AG04450 (cell line): ENCODE results near the gene COBL. TPM values are rescaled to one million over a fixed set of nuclear protein-coding genes. Genes with fewer than 3 reads are reported as not detected.

Source experiments
- CTCF ChIA-PET: fragments of 300-600, 350-600 bp; formaldehyde crosslinking; extraction: SDS; loops from one replicate; lab custom pipeline; 2022; ENCODE audit warnings: antibody characterized with exemption, inconsistent platforms; lab: Charles Lee
- POLR2A ChIA-PET: fragments of 350-600 bp; formaldehyde crosslinking; extraction: SDS; loops from one replicate; lab custom pipeline; 2021; ENCODE audit warnings: antibody characterized with exemption, inconsistent platforms; lab: Yijun Ruan, JAX
- DNase-seq: peaks from one replicate; pipeline ENCODE4 v3.0.0-alpha.2; 2011; ENCODE audit warnings: low read depth, low spot score
- H3K27ac ChIP-seq: one replicate; pipeline ENCODE4 v1.5.1; 2012; ENCODE audit warnings: low read depth, low read length, control low read depth
- H3K27me3 ChIP-seq: one replicate; pipeline ENCODE4 v1.6.0; 2012; ENCODE audit warnings: low read length; ENCODE audit not compliant: control insufficient read depth, insufficient read depth
- H3K4me3 ChIP-seq: 2 replicates; pipeline ENCODE4 v1.5.1; 2011; ENCODE audit warnings: mild to moderate bottlenecking, low read depth, low read length, control low read depth
- H3K9me3 ChIP-seq: 2 replicates; pipeline ENCODE4 v1.5.1; 2012; ENCODE audit warnings: low read length; ENCODE audit not compliant: control insufficient read depth, insufficient read depth
- polyA plus RNA-seq: library from polyadenylated mRNA; depleted of rRNA; stranded (reverse); fragments of >200 nt; gene quantifications from 2 replicates; pipeline ENCODE4 v1.2.3, GENCODE V29; 2011
- TF ChIP-seq, protein P1 (sequence below): IDR thresholded peaks from 2 replicates; pipeline ENCODE4 v1.5.1; 2011; ENCODE audit warnings: low read depth, low read length, control low read depth, inconsistent platforms

The COBL gene
- polyA plus RNA-seq, 1 experiment, result 0.06 TPM

DNA sequence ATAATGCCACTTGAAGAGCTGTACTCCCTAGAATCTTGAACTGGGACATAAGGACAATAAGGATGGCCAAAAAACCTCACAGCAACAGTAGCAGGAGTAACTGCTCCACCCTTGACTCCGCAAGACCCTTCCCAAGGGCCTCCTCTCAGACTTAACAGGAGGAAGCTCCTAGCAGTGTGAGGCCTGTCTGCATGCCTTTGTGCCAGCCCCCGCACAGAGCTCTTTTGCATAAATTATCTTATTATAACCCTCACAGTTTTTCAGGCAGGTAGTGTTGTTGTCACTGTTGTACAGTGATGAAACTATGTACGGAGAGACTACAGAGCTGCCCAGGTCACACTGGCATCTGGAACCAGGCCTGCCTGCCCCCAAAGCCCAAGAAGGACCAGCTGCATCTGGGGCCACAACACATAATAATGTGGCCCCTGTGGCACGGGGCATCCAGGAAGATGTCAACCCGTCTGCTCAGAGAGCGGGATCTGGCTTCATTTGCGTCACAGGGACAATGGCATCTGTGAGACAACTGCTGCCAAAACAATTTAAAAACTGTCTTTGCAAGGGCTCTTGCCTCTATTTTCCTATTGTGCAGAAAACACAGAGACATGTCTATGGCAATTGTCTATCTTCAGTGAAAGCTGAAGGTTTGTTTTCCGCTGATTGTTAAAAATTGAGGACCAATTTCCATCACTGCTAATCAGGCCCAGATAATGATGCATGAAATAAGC, 284.7 kb downstream of the COBL start:
- TF ChIP-seq, protein P1, sequence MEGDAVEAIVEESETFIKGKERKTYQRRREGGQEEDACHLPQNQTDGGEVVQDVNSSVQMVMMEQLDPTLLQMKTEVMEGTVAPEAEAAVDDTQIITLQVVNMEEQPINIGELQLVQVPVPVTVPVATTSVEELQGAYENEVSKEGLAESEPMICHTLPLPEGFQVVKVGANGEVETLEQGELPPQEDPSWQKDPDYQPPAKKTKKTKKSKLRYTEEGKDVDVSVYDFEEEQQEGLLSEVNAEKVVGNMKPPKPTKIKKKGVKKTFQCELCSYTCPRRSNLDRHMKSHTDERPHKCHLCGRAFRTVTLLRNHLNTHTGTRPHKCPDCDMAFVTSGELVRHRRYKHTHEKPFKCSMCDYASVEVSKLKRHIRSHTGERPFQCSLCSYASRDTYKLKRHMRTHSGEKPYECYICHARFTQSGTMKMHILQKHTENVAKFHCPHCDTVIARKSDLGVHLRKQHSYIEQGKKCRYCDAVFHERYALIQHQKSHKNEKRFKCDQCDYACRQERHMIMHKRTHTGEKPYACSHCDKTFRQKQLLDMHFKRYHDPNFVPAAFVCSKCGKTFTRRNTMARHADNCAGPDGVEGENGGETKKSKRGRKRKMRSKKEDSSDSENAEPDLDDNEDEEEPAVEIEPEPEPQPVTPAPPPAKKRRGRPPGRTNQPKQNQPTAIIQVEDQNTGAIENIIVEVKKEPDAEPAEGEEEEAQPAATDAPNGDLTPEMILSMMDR, result no peak
- H3K9me3 ChIP-seq, result peaks cover 5% of the 10 kb centered on the region; the same call in 1 of the 2 replicates
- ChIA-PET POLR2A (no interaction called here), CTCF (no interaction called here)
- H3K27ac ChIP-seq, result no peak overlapping the region
- no peaks in the 10 kb centered on the region for H3K27me3 ChIP-seq
- no peak for DNase-seq
- no peak overlapping the region for H3K4me3 ChIP-seq

DNA sequence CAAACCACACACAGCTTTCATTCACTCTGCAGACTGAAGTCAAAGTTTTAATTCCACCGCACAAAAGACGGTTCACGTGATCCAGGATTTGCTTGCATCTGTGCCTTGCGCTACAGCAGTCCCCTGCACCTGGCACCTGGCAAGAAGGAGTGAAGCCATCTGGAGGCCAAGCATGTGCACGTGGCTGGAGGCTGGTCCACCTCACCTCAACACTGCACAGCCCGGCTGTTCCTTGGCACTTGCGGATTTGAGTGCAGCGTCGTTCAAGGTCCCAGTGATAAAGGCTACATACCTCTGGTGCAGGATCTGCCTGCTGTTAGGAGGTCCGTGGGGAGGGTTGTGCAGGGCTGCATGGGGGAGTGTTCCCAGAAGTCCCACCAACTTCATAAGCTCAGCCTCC, 285.4 kb downstream of the COBL start:
- no peak overlapping the region for H3K27ac ChIP-seq
- no peak overlapping the region for H3K4me3 ChIP-seq
- DNase-seq, result no peak
- TF ChIP-seq, protein P1, result no peak
- ChIA-PET CTCF (no interaction called here), POLR2A (no interaction called here)
- peaks cover 5% of the 10 kb centered on the region; the same call in 1 of the 2 replicates for H3K9me3 ChIP-seq
- no peaks in the 10 kb centered on the region for H3K27me3 ChIP-seq

DNA sequence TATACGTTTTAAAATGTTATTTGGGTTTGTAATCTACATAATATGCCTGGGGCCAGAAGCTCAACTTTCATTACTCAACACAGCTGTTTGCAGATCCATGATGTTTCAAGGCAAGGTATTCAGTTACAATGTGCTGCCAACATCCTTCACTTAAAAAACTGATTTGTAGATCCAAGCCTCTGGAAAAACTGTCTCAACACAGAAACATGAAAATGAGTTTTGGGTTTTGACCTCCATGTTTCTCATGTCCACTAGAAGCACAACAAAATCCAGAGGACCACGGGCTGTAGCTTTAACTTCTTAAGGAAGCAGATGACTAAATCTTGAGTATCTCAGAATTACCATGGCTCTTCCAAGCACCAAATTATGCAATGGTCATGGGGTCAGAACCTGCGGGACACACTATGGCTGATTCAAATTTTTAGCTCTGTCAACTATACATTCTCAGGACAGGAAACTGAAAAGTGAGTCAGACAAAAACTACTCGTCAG, 286.9 kb downstream of the COBL start:
- peak; percentile 74 for DNase-seq
- ChIA-PET CTCF (interaction anchor here (1.1 kb wide), 2 partner anchors 10 to 133 kb away, joined by 3 read pairs; no protein-coding TSS in a partner anchor), POLR2A (interaction anchor here (0.8 to 1.8 kb wide), 5 partner anchors 9 to 495 kb away, joined by 3 to 12 read pairs (median 4); no protein-coding TSS in a partner anchor)
- Histone ChIP-seq H3K27me3 (peaks cover 5% of the 10 kb centered on the region), H3K27ac (peak overlapping the region; percentile 35), H3K4me3 (no peak overlapping the region), H3K9me3 (peaks cover 5% of the 10 kb centered on the region; the same call in 1 of the 2 replicates)
- TF ChIP-seq, protein P1, result no peak

DNA sequence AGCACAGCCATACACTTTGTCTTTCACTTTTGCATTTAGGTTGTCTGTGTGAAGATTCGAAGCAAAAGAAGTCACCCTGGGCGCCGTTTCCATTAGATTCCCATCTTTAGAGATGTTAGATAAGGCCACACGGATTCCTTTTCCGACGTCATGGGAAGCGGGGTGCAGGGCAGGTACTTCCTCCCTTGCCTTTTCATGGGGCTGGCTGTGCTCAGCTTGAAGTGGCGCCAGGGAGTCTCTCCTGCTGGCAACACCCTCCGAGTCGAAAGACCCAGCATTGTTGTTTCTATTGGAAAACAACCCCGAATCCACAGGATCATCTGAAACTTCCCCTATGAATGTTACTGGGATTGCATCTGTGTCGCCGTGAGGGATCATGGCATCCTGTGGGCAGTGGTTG, 287.5 kb downstream of the COBL start:
- DNase-seq, result no peak
- no peak overlapping the region for H3K4me3 ChIP-seq
- ChIA-PET POLR2A (interaction anchor here (0.8 to 1.8 kb wide), 5 partner anchors 9 to 494 kb away, joined by 3 to 12 read pairs (median 4); no protein-coding TSS in a partner anchor), CTCF (interaction anchor here (1.1 kb wide), 2 partner anchors 10 to 134 kb away, joined by 3 read pairs; no protein-coding TSS in a partner anchor)
- H3K27me3 ChIP-seq, result peaks cover 6% of the 10 kb centered on the region
- H3K9me3 ChIP-seq, result peaks cover 5% of the 10 kb centered on the region; the same call in 1 of the 2 replicates
- peak overlapping the region; percentile 65 for H3K27ac ChIP-seq
- TF ChIP-seq, protein P1, result no peak
